NOMO-1 treated with DMSO at 0.1 percent for 48 hours (cell line): ENCODE data around the gene OTOP2.
"Not testable (repeated sequence)": the region's sequence is repeated elsewhere in the genome, so short reads cannot be mapped to it uniquely, and the experiment has no call there.

Source experiments
- DNase-seq: peaks from one replicate; lab custom pipeline; 2025; ENCODE audit not compliant: unreplicated experiment; lab: John Stamatoyannopoulos, UW

Gene OTOP2

DNA sequence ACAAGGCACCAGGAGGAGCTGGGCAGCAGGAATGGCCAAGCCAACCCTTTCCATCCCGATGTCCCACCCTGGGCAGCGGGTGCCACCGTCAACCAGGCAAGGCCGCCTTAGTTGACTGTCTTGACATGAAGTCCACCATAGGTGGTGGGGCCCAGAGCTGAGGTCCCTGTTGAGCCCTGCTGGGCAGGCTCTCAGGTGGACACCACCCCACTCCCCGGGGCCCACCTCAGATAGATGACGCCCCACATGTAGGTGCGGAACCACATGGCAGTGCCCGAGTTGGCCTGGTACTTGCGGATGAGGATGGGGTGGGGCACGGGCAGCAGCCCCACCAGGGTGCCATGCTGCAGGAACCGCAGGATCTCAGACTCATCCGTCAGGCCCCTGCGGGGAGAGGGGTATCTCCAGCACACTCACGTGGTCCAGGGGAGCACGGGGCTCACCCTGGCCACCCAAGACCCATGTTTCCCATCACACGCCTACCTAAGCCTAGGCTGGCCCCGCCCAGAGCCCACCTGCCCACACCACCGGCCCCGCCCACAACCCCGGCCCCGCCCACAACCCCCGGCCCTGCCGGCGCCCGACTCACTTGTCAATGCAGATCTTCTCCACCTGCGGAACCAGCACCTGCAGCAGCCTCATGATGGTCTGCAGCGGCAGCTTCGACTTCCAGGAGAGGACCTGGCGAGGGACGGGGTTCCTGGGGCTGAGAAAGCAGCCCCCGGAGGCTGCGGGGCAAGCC lies 27.8 kb downstream of the OTOP2 start:
- DNase-seq, result no peak

DNA sequence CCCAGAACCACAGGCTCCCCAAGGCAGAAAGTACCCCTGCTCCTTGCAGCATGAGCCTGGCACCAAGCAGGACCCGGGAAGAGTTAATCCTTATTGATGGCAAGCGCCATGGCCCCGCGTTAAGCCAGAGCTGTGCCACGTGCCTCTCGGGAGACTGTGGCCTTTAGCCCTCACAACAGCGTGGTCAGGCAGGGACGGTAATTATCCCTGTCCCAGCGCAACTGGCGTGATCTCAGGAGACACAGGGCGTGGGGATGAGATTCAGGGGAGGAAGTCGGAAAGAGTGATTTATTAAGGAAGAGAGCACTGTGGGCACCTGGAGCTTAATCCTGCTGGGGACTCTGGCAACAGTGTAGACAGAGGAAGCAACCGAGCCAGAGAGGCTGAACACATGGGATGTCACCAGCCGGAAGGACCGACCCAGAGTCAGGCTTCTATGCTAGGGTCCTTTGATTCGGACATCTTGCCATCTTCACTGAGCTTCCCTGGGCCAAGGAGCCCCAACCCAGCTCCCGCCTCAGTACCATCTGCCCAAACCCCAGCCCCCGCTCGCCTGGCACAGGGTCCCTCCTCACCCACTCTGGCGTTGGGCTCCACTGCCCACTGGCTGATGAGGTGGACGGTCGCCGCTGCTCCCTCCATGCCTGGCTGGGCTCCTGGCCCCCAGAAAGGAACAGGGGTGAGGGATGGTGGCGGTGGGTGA lies 28.5 kb downstream of the OTOP2 start:
- no peak for DNase-seq

DNA sequence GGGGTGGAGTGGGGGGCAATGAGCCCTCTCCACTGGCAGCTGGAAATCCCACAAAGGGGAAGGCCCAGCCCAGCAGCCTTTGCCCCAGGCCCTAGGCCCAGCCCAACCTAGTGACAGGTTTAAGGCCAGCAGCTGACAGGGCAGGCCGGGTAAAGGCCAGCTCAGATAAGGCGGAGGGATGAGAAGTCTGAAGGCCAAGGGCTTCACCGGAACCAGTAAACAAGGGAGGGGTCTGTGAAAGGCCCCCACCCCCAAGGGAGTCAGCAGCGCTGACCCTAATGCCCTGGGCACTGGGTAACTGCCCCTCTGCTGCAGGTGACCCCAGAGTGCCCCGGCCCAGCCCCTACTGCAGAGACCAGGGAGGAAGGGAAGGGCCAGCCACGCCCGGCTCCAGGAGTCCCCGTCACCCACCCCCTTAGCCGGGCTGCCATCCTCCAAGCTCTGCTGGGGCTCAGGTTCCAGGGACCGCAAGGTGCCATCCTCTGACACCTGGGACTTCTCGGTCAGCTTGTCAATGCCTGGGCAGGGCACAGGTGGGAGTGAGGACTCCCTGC lies 29.1 kb downstream of the OTOP2 start:
- DNase-seq, result no peak

DNA sequence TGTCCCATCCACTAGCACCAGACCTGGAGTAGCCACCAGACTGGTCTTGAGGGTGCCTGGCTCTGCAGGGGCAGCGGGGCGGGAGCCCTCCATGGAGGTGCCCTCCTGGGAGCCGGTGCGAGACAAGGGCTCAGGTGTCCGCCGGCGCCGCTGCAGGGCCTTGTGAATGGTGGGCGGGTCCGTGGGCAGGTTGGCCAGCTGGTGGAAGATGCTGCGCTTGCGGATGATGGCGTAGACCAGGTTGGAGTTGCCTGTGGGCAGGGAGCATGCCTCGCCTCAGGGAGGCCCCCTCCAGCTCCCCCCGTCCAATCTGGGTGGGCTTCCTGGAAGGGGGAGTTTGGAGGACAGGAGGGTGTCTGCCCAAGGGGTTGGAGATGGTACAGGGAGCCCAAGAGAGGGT lies 30.0 kb downstream of the OTOP2 start:
- DNase-seq, result no peak

DNA sequence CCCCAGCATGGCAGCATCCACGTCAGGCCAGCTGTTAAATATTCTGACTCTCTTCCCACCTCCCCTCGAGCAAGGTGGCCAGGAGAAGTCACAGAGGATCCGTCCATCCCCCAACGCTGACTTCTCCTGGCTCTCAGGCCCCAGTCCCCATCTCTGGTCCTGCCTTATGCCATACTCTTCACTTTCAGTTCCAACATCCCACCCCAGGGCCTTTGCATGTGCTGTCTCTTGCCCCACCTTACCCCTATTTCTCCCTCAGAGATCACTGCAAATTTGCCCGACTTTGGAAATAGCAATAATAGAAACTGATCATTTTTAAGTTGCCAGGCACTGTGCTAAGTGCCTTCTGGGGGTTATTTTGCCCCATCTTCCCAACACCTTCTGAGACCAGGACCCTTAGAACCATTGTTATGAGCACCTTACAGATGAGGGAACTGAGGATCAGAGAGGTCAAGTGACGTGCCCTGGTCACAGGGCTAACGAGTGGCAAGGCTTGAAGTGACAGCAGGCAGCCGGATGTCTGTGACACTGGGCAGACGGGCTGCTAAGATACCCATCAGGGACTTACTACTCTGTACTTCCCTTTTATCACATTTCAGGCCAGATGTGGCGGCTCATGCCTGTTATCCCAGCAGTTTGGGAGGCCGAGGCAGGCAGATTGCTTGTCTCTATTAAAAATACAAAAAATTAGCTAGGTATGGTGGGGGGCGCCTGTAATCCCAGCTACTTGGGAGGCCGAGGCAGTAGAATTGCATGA lies 30.8 kb downstream of the OTOP2 start:
- peak; percentile 27 for DNase-seq

DNA sequence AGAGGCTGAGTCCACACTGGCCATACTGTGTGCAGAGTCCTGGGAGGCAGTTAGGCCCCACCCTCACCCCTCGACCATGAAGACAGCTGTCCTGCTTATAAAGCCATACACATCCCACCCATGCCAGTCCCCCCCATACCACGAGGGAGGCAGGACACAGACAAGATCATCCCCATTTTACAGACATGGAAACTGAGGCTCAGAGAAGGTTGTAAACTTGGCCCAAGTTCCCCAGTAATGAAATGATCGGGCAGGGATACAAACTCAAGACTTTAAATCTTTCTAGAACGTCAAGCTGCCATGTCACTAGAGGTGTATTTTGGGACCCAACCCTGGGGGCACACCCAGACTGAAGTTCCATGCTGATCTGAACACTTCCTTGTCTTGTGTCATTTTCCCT lies 32.0 kb downstream of the OTOP2 start:
- DNase-seq, result no peak

DNA sequence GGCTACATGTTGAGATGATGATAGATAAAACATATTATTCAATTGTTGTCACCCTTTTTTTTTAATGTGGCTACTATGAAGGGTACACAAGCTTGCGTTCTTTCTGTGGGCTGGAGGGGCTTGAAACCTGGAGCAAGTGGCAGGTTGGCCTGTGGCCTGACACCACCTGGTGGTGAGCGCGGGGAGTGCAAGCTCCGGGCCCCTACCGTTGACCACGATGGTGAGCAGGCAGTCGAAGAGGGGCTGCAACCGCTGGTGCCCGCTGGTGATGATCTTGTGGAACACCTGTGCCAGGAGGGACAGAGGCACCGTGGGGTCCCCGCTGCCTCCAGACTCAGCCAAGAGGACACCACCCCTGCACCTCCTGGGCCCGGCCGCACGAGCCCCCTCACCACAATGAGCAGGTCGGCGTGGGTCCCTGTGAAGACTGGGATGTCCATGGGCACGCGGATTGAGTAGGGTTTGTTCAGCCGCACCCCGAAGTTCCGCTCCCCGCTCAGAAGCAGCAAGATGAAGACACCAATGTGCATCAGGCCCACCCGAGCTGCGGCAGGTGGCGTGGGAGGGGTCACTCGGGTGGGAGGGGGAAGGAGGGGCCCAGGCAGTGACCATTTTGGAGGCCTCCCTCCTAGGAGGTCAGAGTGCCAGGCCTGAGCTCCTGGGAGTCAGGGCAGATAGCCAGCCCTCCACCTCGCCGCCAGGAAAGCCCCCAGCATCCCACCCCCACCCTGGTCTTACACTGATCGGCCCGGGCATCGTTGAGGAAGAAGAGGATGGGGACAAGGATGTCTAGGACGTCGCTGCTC lies 34.1 kb downstream of the OTOP2 start:
- peak; percentile 20 for DNase-seq

DNA sequence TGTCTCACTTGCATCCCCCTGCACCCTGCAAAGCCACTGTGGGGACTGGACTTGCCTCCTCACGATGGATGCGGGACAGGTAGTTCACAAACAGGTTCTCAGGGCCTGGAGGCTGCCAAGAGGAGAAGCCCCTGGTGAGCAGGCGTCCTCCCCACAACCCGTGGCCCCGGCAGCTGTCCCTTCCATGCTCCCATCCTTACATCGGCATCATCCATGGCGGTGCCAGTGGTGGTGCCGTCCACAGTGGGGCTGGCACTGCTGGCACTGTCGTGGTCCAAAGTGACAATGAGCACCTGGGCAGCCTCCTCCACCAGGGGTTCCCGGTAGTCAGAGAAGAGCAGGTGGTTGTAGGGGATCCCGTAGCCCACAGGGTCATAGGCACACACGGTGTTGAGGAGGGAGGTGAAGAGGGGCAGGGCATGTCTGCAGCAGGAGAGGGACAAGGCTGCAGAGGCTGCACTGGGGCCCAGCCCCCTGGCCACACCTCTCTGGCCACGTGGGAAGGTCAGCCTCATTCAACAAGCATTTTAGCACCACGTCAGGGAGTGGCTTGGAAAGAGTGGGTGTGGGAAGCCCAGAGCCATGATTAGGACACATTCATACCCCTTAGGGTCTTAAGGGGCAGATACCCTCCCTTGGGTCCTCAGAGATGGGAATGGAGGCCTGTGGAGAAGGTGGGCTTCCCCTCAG lies 35.9 kb downstream of the OTOP2 start:
- DNase-seq, result no peak

DNA sequence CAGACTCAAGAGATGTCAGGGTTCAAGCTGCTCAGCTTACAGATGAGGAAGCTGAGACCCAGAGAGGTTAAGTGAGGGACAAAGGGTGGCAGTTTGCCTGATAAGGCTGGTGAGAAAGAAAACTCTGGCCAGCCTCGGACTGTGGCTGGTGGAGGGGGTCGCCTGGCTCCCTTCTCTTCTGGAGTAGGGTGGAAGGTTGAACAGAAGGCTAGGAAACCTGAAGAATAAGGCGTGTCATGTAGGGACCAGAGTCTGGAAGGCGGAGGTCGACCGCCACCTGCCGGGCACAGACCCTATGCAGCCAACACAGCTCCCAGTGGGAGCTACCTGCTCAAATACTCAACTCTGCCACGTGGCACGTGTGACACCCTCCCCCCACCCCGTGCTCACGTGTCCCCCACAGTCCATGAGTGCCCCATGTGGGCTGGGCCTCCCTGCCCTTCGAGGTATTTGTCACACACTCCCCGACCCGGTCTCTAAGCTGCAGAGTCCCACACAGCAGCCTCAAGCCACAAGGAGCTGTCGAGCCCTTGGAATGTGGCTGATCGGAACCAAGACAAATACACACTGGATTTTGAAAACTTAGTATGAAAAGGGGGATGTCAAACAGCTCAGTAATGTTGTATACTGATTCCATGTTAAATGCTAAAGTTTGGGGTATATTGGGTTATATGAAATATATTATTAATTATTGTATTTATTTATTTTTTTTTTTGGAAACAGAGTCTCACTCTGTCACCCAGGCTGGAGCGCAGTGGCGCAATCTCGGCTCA lies 36.7 kb downstream of the OTOP2 start:
- peak; percentile 67 for DNase-seq

DNA sequence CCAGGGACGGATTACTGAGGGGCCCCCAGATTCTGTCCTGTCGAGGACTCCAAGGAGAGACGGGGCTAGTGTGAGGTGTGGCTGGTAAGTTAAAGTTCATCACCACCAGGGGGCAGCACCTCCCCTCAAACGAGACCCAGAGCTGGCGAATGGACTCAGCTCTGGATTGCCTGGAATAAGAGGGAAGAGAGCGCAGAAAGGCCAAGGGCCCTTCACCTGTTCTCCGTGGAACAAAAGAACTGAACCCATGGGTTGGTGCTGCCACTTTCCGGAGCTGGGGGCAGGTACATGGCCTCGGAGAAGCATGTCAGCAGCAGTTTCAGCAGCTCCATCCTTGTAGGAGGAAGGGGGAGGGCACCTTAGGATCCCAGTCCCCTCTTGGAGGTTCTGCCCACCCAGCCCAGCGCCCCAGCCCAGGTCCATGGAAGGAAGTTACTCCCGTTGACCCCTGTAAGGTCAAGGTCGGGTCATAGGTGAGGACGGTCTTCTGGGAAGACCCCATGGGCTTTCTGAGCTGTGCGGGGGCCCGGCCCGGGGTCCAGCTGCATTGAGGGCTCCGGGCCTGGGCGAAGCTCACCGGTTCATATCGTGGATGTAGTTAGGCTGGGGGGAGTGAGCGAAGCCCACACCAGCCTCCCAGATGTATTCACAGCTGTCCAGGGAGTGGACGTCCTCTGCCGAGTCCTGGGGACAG lies 37.7 kb downstream of the OTOP2 start:
- DNase-seq, result peak; percentile 66

DNA sequence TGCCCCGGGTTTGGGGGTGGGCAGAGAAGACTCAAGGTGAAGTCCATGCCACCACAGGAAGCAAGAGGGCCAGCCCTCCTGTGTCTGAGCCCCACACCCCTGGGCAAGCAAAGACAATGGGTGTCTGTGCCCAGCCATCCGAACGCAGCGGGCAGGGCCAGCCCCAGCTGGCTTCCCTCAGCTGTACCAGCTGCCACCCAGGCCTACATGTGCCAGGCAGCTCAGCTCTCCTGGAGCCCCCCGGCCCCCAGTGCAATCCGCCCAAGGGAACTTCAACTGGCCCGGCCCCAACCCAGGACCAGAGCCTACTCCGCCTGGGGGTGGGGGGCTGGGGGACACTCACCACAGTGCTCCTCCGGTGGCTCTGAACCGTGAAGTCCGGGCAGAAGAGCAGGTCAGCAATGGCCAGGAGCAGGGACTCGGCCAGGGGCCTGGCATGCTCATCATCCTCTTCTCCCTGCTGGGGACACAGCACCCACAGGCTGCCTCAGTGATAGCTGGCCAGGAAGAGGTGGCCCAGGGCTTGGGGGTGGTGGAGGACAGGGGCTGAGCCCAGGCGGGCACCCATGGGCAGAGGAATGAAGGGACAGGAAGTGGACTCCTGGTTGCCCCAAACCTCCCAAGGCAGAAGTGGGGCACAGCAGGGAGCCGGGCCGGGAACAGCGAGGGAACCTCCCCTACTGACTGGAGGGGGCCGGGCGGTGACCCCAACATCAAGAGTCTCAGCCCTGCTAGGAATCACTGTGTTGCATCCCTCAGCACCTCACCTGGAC lies 38.7 kb downstream of the OTOP2 start:
- DNase-seq, result no peak

DNA sequence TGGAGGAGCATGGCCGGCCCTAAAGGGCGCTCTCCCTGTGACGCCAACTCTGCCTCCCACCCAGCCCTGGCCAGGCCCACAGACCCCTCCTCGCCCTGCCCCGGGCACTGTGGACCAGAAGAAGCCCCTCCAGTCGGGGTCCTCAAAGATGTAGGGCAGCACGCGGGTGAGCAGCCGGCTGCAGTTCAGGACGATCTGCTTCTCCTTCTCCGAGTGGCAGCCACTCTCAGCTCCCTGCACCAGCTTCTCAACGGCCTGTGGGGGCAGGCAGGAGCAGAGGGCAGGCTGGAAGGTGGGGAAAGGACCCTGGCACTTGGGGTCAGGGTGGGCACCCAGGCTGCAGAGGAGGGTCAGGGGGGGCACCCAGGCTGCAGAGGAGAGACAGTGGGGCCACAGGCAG lies 39.6 kb downstream of the OTOP2 start:
- no peak for DNase-seq

DNA sequence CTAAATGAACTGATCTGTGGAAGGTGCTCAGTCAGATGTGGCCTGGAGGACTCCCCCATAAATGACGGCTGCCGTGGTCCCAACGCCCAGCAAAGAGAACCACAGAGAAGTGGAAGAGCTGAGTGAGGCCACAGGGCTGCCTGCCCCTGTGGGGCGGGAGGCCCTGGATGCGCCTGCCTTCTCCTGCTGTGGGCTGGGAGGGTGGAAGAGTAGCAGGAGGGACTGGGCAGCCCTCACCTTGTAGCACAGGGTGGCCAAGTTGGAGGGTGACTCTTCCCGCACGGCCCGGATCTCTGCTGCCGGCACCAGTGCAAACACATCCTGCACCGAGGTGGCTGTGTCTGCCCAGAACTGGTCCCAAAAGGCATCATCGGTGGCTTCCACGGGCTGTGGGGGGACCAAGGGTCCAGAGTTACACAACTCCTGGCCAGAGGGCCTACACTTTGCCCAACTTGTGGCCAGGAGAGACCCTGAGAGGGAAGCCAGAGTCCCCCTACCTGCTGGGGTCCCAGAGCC lies 40.2 kb downstream of the OTOP2 start:
- no peak for DNase-seq

DNA sequence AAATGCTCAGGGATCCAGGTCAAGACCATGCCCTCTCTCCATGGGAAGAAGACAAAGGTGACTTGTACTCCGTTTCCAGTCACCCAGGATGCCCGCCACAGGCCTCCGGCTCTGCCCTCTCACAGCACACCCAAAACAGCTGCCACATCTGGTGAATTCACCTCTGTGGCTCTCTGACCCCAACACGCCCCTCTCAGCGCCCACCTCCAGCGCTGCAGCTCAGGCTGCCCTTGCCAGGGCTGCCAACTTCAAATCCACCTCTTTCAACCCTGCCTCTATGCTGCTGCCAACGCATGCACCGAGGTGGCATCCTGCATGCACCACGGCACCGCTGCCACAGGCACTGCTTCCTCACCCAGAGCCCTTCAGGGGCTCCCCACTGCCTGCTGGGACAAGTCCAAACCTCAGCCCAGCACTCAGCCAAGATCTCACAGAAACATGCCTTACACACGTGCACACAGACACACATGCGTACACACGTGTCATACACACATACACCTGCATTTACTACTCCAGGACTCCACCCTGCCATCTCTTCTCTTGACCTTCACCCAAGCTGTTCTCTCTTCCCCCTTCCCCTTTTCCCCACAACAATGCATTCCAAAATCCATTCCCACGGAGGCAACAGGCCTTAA lies 41.0 kb downstream of the OTOP2 start:
- DNase-seq, result no peak

DNA sequence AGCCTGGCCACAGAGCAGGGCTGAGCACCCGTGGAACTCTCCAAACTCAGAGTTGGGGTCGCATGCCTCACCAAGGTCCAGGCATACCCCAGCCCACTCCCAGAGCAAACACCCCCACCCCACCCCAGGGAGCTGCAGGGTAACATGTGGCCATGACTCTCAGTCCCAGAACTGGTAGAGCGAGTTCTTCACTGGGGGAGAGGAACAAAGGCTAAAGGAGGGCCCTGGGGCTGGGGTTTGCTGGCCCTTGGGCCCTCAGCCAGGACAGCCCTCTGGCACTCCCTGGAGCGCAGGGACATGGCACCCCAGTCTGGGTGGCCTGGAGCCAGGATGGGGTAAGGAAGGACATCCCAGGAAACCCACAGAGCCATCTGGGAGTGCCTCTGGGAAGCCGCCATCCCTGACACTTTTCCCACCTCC lies 44.3 kb downstream of the OTOP2 start:
- DNase-seq, result no peak

DNA sequence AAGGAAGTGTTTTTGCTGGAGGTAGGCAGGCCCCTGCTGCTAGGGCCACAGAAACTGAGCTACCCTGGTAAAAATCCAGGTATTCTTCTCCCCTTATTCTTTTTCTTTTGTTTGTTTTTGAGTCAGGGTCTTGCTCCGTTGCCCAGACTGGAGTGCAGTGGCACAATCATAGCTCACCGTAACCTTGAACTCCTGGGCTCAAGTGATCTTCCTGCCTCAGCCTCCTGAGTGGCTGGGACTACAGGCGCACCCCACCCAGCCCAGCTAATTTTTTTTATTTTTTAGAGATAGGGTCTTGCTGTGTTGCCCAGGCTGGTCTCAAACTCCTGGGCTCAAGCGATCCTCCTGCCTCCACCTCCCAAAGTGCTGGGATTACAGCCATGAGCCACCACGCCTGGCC lies 45.4 kb downstream of the OTOP2 start:
- DNase-seq, result not testable (repeated sequence)

DNA sequence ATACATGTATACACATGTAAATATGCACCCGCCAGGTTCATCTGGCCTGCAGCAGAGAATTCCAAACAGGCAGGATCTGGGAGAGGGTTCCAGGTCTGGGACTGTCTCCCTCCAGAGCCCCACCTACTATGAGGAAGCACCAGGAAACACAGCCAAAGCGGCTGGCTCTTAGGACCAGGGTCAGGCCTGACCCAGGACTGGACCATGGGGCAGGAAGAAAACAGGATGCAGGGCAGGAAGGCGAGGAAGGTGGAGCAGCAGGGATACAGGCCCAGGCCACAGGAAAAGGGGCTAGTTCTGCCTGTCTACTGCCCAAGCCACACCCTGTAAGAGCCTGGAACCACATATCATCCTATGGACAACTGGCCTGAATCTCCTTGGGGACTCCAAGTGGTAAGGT lies 46.3 kb downstream of the OTOP2 start:
- DNase-seq, result no peak
